Hepatocyte (in vitro differentiated cells): Measurements from ENCODE around the gene HDAC6.

Experiments used
- EZH2 ChIP-seq: fragments of 200-600 bp; sonication (generic); IDR thresholded peaks from 2 replicates; pipeline ENCODE4 v1.6.1; 2016; ENCODE audit warnings: antibody characterized with exemption, mild to moderate bottlenecking, borderline replicate concordance
- EZH2phosphoT487 ChIP-seq: fragments of 200-600 bp; sonication (generic); IDR thresholded peaks from one replicate; pipeline ENCODE4 v1.6.1; 2018; ENCODE audit warnings: antibody characterized with exemption, mild to moderate bottlenecking, low read depth, moderate library complexity; ENCODE audit not compliant: unreplicated experiment, severe bottlenecking
- TF ChIP-seq, protein P1 (sequence below): fragments of 200-600 bp; sonication (generic); IDR thresholded peaks from 2 replicates; pipeline ENCODE4 v1.5.1; 2016; ENCODE audit warnings: antibody characterized with exemption, mild to moderate bottlenecking; ENCODE audit not compliant: poor library complexity

DNA sequence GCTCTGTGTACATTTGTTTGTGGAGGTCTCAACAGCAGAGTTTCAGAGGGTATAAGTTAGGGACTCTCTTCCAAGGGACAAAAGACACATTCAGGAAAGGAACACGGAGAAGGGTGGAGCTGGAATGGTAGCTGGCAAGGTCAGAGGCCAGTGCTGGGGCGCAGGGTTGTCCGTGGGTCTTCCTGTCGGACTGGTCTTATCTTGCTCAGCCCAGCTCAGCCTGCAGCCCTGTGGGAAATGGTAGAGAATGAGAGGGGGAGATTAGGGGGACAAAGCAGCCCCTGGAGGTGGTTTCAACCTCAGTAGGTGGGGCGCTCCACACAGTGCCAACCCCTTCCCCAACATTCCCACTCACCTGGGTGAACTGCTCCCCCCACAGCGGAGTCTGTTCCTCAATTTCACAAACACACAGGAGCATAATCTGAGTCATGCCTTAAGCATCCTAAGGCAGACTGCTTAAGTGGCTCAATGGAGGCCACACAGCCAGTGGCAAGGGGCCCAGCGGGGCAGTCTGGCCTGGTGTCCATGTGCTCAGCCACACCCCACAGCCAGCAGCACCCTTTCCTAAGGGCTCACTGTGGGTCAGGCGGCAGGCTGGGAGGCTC lies 6.9 kb upstream of the HDAC6 start:
- TF ChIP-seq, protein P1, sequence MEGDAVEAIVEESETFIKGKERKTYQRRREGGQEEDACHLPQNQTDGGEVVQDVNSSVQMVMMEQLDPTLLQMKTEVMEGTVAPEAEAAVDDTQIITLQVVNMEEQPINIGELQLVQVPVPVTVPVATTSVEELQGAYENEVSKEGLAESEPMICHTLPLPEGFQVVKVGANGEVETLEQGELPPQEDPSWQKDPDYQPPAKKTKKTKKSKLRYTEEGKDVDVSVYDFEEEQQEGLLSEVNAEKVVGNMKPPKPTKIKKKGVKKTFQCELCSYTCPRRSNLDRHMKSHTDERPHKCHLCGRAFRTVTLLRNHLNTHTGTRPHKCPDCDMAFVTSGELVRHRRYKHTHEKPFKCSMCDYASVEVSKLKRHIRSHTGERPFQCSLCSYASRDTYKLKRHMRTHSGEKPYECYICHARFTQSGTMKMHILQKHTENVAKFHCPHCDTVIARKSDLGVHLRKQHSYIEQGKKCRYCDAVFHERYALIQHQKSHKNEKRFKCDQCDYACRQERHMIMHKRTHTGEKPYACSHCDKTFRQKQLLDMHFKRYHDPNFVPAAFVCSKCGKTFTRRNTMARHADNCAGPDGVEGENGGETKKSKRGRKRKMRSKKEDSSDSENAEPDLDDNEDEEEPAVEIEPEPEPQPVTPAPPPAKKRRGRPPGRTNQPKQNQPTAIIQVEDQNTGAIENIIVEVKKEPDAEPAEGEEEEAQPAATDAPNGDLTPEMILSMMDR = no peak
- TF ChIP-seq EZH2phosphoT487 (no peak), EZH2 (no peak)
